GM12874 (cell line): Measurements from ENCODE around the gene G6PC1.

Experiments used
- CTCF ChIP-seq: IDR thresholded peaks from 2 replicates; pipeline ENCODE4 v1.5.1; 2011; ENCODE audit warnings: low read depth, mild to moderate bottlenecking, control low read depth, low read length, moderate library complexity; ENCODE audit not compliant: insufficient read depth

Gene G6PC1

GRCh38 chr17:42898147-42898811 lies 2.3 kb upstream of the G6PC1 start:
- no peak for TF ChIP-seq CTCF

GRCh38 chr17:42901535-42902229 lies 1.1 kb downstream of the G6PC1 start:
- TF ChIP-seq CTCF = no peak

- no peak for TF ChIP-seq CTCF
Observed at GRCh38 chr17:42904110-42904469, 3.5 kb downstream of the G6PC1 start.

- TF ChIP-seq CTCF = no peak
Observed at GRCh38 chr17:42906772-42907446, 6.3 kb downstream of the G6PC1 start.

- TF ChIP-seq CTCF = no peak
Observed at GRCh38 chr17:42908872-42909700, 8.5 kb downstream of the G6PC1 start.

- no peak for TF ChIP-seq CTCF
Observed at GRCh38 chr17:42913522-42913921, 12.9 kb downstream of the G6PC1 start.
